ENCODE measurements around the gene ARPC4. TPM values are rescaled to one million over a fixed set of nuclear protein-coding genes. Genes with fewer than 3 reads are reported as not detected.

Gene ARPC4
- total RNA-seq, 1 experiment from 2014 or later = 143 TPM

GRCh38 chr3:9810433-9810770 is 17.5 kb downstream of the ARPC4 start:
- no peaks in the 10 kb centered on the region for H3K9me3 Mint-ChIP-seq
- H3K36me3 Mint-ChIP-seq = no peaks in the 10 kb centered on the region; the same call in 1 of the 2 replicates
- H3K27ac Mint-ChIP-seq = no peak overlapping the region
- POLR2A ChIA-PET = interaction anchor here (0.6 kb wide), 1 partner anchor 18 kb away, joined by 3 read pairs; the partner anchor contains the start of gene ARPC4
- ATAC-seq (peak; percentile 65), DNase-seq (ENCODE audit: low spot score) (peak; percentile 33)
- CTCF ChIA-PET = interaction anchor here (1.0 to 2.1 kb wide), 2 partner anchors 123 to 136 kb away, joined by 5 read pairs; partner anchors contain the start of gene CRELD1
- peak overlapping the region; percentile 71 for H3K4me3 Mint-ChIP-seq
- no peak for TF ChIP-seq NFYB (CRISPR knock-in tag; conservative IDR thresholded peaks at IDR 0.05; ENCODE audit: low read depth)
- TF ChIP-seq CTCF (IDR thresholded peaks at IDR 0.05) = no peak
- TF ChIP-seq, protein P1, sequence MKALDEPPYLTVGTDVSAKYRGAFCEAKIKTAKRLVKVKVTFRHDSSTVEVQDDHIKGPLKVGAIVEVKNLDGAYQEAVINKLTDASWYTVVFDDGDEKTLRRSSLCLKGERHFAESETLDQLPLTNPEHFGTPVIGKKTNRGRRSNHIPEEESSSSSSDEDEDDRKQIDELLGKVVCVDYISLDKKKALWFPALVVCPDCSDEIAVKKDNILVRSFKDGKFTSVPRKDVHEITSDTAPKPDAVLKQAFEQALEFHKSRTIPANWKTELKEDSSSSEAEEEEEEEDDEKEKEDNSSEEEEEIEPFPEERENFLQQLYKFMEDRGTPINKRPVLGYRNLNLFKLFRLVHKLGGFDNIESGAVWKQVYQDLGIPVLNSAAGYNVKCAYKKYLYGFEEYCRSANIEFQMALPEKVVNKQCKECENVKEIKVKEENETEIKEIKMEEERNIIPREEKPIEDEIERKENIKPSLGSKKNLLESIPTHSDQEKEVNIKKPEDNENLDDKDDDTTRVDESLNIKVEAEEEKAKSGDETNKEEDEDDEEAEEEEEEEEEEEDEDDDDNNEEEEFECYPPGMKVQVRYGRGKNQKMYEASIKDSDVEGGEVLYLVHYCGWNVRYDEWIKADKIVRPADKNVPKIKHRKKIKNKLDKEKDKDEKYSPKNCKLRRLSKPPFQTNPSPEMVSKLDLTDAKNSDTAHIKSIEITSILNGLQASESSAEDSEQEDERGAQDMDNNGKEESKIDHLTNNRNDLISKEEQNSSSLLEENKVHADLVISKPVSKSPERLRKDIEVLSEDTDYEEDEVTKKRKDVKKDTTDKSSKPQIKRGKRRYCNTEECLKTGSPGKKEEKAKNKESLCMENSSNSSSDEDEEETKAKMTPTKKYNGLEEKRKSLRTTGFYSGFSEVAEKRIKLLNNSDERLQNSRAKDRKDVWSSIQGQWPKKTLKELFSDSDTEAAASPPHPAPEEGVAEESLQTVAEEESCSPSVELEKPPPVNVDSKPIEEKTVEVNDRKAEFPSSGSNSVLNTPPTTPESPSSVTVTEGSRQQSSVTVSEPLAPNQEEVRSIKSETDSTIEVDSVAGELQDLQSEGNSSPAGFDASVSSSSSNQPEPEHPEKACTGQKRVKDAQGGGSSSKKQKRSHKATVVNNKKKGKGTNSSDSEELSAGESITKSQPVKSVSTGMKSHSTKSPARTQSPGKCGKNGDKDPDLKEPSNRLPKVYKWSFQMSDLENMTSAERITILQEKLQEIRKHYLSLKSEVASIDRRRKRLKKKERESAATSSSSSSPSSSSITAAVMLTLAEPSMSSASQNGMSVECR (CRISPR knock-in tag; IDR thresholded peaks at IDR 0.05; ENCODE audit: borderline replicate concordance) = no peak
- TF ChIP-seq ZBTB21 (CRISPR knock-in tag; IDR thresholded peaks at IDR 0.05; ENCODE audit: borderline replicate concordance) = 0 out of 2 replicates have a peak, but pooled peaks have one; percentile 10
- no peak for TF ChIP-seq CBFB (CRISPR knock-in tag; IDR thresholded peaks at IDR 0.05; ENCODE audit: low read depth)
- TF ChIP-seq PREB (CRISPR knock-in tag; IDR thresholded peaks at IDR 0.05; ENCODE audit: borderline replicate concordance) = no peak
- TF ChIP-seq, protein P2, sequence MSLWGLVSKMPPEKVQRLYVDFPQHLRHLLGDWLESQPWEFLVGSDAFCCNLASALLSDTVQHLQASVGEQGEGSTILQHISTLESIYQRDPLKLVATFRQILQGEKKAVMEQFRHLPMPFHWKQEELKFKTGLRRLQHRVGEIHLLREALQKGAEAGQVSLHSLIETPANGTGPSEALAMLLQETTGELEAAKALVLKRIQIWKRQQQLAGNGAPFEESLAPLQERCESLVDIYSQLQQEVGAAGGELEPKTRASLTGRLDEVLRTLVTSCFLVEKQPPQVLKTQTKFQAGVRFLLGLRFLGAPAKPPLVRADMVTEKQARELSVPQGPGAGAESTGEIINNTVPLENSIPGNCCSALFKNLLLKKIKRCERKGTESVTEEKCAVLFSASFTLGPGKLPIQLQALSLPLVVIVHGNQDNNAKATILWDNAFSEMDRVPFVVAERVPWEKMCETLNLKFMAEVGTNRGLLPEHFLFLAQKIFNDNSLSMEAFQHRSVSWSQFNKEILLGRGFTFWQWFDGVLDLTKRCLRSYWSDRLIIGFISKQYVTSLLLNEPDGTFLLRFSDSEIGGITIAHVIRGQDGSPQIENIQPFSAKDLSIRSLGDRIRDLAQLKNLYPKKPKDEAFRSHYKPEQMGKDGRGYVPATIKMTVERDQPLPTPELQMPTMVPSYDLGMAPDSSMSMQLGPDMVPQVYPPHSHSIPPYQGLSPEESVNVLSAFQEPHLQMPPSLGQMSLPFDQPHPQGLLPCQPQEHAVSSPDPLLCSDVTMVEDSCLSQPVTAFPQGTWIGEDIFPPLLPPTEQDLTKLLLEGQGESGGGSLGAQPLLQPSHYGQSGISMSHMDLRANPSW (CRISPR knock-in tag; conservative IDR thresholded peaks at IDR 0.05; ENCODE audit: low read depth) = no peak
- peaks cover 17% of the 10 kb centered on the region for H3K27me3 Mint-ChIP-seq (ENCODE audit: low read depth)
- H3K4me1 Mint-ChIP-seq = peaks cover 23% of the 10 kb centered on the region

- H3K27ac Mint-ChIP-seq = no peak overlapping the region
- DNase-seq (ENCODE audit: low spot score) (no peak), ATAC-seq (no peak)
- ChIA-PET CTCF (no interaction called here), POLR2A (interaction anchor here (0.6 kb wide), 1 partner anchor 18 kb away, joined by 3 read pairs; the partner anchor contains the start of gene ARPC4)
- peak overlapping the region; percentile 71 for H3K4me3 Mint-ChIP-seq
- peaks cover 17% of the 10 kb centered on the region for H3K27me3 Mint-ChIP-seq (ENCODE audit: low read depth)
- TF ChIP-seq ZNF671 (CRISPR knock-in tag; IDR thresholded peaks at IDR 0.05) (no peak), CREM (CRISPR knock-in tag; IDR thresholded peaks at IDR 0.05) (no peak)
- no peaks in the 10 kb centered on the region for H3K9me3 Mint-ChIP-seq
- H3K36me3 Mint-ChIP-seq = no peaks in the 10 kb centered on the region; the same call in 1 of the 2 replicates
- peaks cover 23% of the 10 kb centered on the region for H3K4me1 Mint-ChIP-seq
Measured at GRCh38 chr3:9810846-9811245, 18.0 kb downstream of the ARPC4 start.

DNA sequence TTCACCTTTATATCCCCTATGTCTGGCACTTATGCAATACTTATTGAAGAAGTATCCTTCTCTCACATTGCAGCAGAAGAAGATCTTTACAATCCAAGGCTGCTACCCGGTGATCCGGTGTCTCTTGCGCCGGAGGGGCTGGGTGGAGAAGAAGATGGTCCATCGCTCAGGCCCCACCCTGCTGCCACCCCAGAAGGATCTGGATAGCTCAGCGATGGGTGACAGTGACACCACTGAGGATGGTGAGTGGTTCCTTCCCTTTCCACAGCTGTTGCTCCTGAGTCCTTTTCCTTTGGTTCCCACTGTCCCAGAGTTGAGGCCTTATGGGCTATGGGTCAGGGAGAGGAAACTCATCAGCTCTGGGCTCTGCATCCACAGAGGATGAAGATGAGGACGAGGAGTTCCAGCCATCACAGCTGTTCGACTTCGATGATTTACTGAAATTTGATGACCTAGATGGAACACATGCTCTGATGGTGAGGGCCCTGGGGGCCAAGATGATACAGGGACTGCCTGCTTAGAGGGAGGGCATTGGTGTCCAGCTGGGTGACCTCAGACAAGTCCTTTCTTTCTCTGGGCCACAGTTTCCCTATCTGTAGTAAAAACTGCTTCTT is 20.1 kb downstream of the ARPC4 start:
- no peaks in the 10 kb centered on the region for H3K9me3 Mint-ChIP-seq
- DNase-seq (ENCODE audit: low spot score) = no peak
- TF ChIP-seq NFE2L1 (CRISPR knock-in tag; IDR thresholded peaks at IDR 0.05) (no peak), HMGXB4 (CRISPR knock-in tag; IDR thresholded peaks at IDR 0.05) (no peak), ZNF416 (CRISPR knock-in tag; IDR thresholded peaks at IDR 0.05) (no peak), NFYB (CRISPR knock-in tag; conservative IDR thresholded peaks at IDR 0.05; ENCODE audit: low read depth) (no peak), ZNF263 (CRISPR knock-in tag; IDR thresholded peaks at IDR 0.05; ENCODE audit: low read depth) (no peak), MAX (CRISPR knock-in tag; IDR thresholded peaks at IDR 0.05) (no peak), SMAD4 (CRISPR knock-in tag; IDR thresholded peaks at IDR 0.05) (no peak), ZNF317 (CRISPR knock-in tag; IDR thresholded peaks at IDR 0.05; ENCODE audit: borderline replicate concordance, low read depth) (no peak)

More for the DNA sequence above, 20.1 kb downstream of the ARPC4 start:
- Mint-ChIP-seq H3K27me3 (ENCODE audit: low read depth) (peaks cover 17% of the 10 kb centered on the region), H3K36me3 (no peaks in the 10 kb centered on the region), H3K27ac (no peak overlapping the region), H3K4me1 (peaks cover 23% of the 10 kb centered on the region), H3K4me3 (no peak overlapping the region)
- no peak for ATAC-seq
- ChIA-PET CTCF (interaction anchor here (1.4 to 1.8 kb wide), 2 partner anchors 119 to 133 kb away, joined by 4 to 7 read pairs; no protein-coding TSS in a partner anchor), POLR2A (no interaction called here)

Measured in WTC11 (cell line).